ENCODE measurements around the gene ATRX.
A peak's percentile ranks its signal among the peaks of the same experiment; 100 is the strongest.

Gene ATRX

GRCh38 chrX:77658886-77659285, 127.1 kb downstream of the ATRX start (continued):
- TF ChIP-seq ZNF704 (tag by site-specific recombination; IDR thresholded peaks at IDR 0.05) = no peak

GRCh38 chrX:77652095-77652494, 133.9 kb downstream of the ATRX start:
- no peaks in the 10 kb centered on the region for H3K4me1 ChIP-seq (ENCODE audit: control insufficient read depth, insufficient read depth, low read length)
- peak; percentile 93 for TF ChIP-seq ZNF513 (tag by site-specific recombination; IDR thresholded peaks at IDR 0.05)
- TF ChIP-seq GLIS1 (tag by site-specific recombination; IDR thresholded peaks at IDR 0.05) = no peak
- H3K4me3 ChIP-seq (ENCODE audit: low read depth, low read length) = no peak overlapping the region
- POLR2A ChIA-PET = no interaction called here
- H3K36me3 ChIP-seq (ENCODE audit: control insufficient read depth in 2 of 2, insufficient read depth in 1 of 2, low read length in 2 of 2) = peaks cover 52 to 61% of the 10 kb centered on the region in 2 experiments
- H3K27ac ChIP-seq (ENCODE audit: extremely low read depth, low read depth, low read length) = no peak overlapping the region
- CTCF ChIA-PET = no interaction called here
- H3K9me3 ChIP-seq (ENCODE audit: control insufficient read depth, insufficient read depth, low read depth, low read length) = no peaks in the 10 kb centered on the region

GRCh38 chrX:77640702-77641101, 145.3 kb downstream of the ATRX start:
- Histone ChIP-seq H3K9me3 (ENCODE audit: control insufficient read depth, insufficient read depth, low read depth, low read length) (no peaks in the 10 kb centered on the region; the same call in none of the 2 replicates), H3K27ac (ENCODE audit: extremely low read depth, low read depth, low read length) (no peak overlapping the region), H3K36me3 (ENCODE audit: control insufficient read depth in 2 of 2, insufficient read depth in 1 of 2, low read length in 2 of 2) (peaks cover 29 to 39% of the 10 kb centered on the region in 2 experiments), H3K4me3 (ENCODE audit: low read depth, low read length) (no peak overlapping the region), H3K4me1 (ENCODE audit: control insufficient read depth, insufficient read depth, low read length) (no peaks in the 10 kb centered on the region)
- ChIA-PET POLR2A (no interaction called here), CTCF (interaction anchor here (0.6 kb wide), 1 partner anchor 531 kb away, joined by 3 read pairs; no protein-coding TSS in a partner anchor)
- TF ChIP-seq ZFP69B (tag by site-specific recombination; IDR thresholded peaks at IDR 0.05) (no peak), ZNF391 (tag by site-specific recombination; IDR thresholded peaks at IDR 0.05; ENCODE audit: borderline replicate concordance, low read depth) (no peak), ZNF221 (tag by site-specific recombination; IDR thresholded peaks at IDR 0.05; ENCODE audit: borderline replicate concordance) (no peak), GLIS2 (tag by site-specific recombination; IDR thresholded peaks at IDR 0.05) (no peak), TSHZ1 (tag by site-specific recombination; IDR thresholded peaks at IDR 0.05; ENCODE audit: borderline replicate concordance) (no peak), ZBTB7A (tag by site-specific recombination; IDR thresholded peaks at IDR 0.05; ENCODE audit: low read depth) (no peak), ZNF248 (tag by site-specific recombination; IDR thresholded peaks at IDR 0.05) (no peak), ATF2 (tag by site-specific recombination; IDR thresholded peaks at IDR 0.05; ENCODE audit: low read depth) (no peak), ZNF132 (tag by site-specific recombination; IDR thresholded peaks at IDR 0.05; ENCODE audit: borderline replicate concordance) (no peak), SALL2 (tag by site-specific recombination; IDR thresholded peaks at IDR 0.05; ENCODE audit: borderline replicate concordance) (no peak), ZNF404 (tag by site-specific recombination; IDR thresholded peaks at IDR 0.05) (no peak)
